IMR-90 (cell line): Measurements from ENCODE around the gene ARHGAP45. TPM values are rescaled to one million over a fixed set of nuclear protein-coding genes. Genes with fewer than 3 reads are reported as not detected.

ENCODE experiments used
- ATAC-seq: fragments of 200-7000 bp; cut with Tn5 transposase; 2 replicates; pipeline ENCODE4 v1.9.1; 2020; ENCODE audit warnings: low read depth, mild to moderate bottlenecking, moderate library complexity
- BruUV-seq: library from RNA; stranded (reverse); fragments of 400-500 nt; replicated peaks from 2 replicates; lab custom pipeline; 2021; lab: Mats Ljungman, UMichigan
- CTCF ChIA-PET: fragments of 300-600 bp; formaldehyde crosslinking; extraction: SDS; loops from one replicate; lab custom pipeline; 2021; ENCODE audit warnings: antibody characterized with exemption; lab: Yijun Ruan, JAX
- POLR2A ChIA-PET: fragments of 300-600 bp; sonication (Branson Sonifier 250); formaldehyde crosslinking; loops from one replicate; lab custom pipeline; 2022; ENCODE audit warnings: antibody characterized with exemption; ENCODE audit not compliant: unreplicated experiment; lab: Charles Lee
- DNase-seq: peaks from one replicate; pipeline ENCODE4 v3.0.0; 2013
- H2AFZ ChIP-seq: replicated peaks from 2 replicates; pipeline ENCODE3; 2013; ENCODE audit warnings: low read length, mild to moderate bottlenecking; ENCODE audit not compliant: poor library complexity
- H2AK5ac ChIP-seq: 2 replicates; pipeline ENCODE4 v1.6.1; 2013; ENCODE audit warnings: low read depth, low read length, inconsistent platforms
- H2AK9ac ChIP-seq: replicated peaks from 2 replicates; pipeline ENCODE3; 2013; ENCODE audit warnings: mild to moderate bottlenecking, low read depth, low read length, moderate library complexity; ENCODE audit not compliant: poor library complexity
- H2BK120ac ChIP-seq: 2 replicates; pipeline ENCODE4 v1.6.1; 2013; ENCODE audit warnings: low read depth, low read length, inconsistent platforms
- H2BK15ac ChIP-seq: 3 replicates; pipeline ENCODE4 v1.6.1; 2013; ENCODE audit warnings: low read depth, low read length, inconsistent platforms
- H2BK20ac ChIP-seq: 2 replicates; pipeline ENCODE4 v1.6.1; 2013; ENCODE audit warnings: low read depth, mild to moderate bottlenecking, inconsistent platforms, low read length, moderate library complexity
- H2BK5ac ChIP-seq: 2 replicates; pipeline ENCODE4 v1.6.1; 2013; ENCODE audit warnings: mild to moderate bottlenecking, low read depth, low read length, inconsistent platforms; ENCODE audit not compliant: poor library complexity, severe bottlenecking
- H3K14ac ChIP-seq: replicated peaks from 2 replicates; pipeline ENCODE4 v1.6.1; 2013; ENCODE audit warnings: low read depth, low read length, inconsistent platforms
- H3K18ac ChIP-seq: 2 replicates; pipeline ENCODE4 v1.6.1; 2013; ENCODE audit warnings: low read depth, low read length, control low read depth
- H3K23ac ChIP-seq: 2 replicates; pipeline ENCODE4 v1.6.1; 2013; ENCODE audit warnings: low read depth, low read length, inconsistent platforms
- H3K27ac ChIP-seq: 2 replicates; pipeline ENCODE4 v1.5.1; 2013; ENCODE audit warnings: mild to moderate bottlenecking, control low read depth, low read length; ENCODE audit not compliant: insufficient read depth
- H3K27me3 ChIP-seq: 2 replicates; pipeline ENCODE4 v1.6.1; 2013; ENCODE audit warnings: low read length; ENCODE audit not compliant: control insufficient read depth, insufficient read depth
- H3K36me3 ChIP-seq: 2 replicates; pipeline ENCODE4 v1.6.1; 2013; ENCODE audit warnings: low read length, mixed read lengths; ENCODE audit not compliant: control insufficient read depth, insufficient read depth
- H3K4ac ChIP-seq: 2 replicates; pipeline ENCODE4 v1.6.1; 2013; ENCODE audit warnings: low read depth, low read length, inconsistent platforms
- H3K4me1 ChIP-seq: 2 replicates; pipeline ENCODE4 v1.6.1; 2013; ENCODE audit warnings: low read length, mixed read lengths; ENCODE audit not compliant: control insufficient read depth, insufficient read depth
- H3K4me2 ChIP-seq: 2 replicates; pipeline ENCODE4 v1.6.1; 2013; ENCODE audit warnings: low read depth, mild to moderate bottlenecking, control low read depth, low read length, moderate library complexity
- H3K4me3 ChIP-seq: 2 replicates; pipeline ENCODE4 v1.5.1; 2013; ENCODE audit warnings: low read depth, mild to moderate bottlenecking, control low read depth, low read length, moderate library complexity; ENCODE audit not compliant: insufficient read depth
- H3K56ac ChIP-seq: 2 replicates; pipeline ENCODE4 v1.6.1; 2013; ENCODE audit warnings: low read length, inconsistent platforms; ENCODE audit not compliant: insufficient read depth; ENCODE audit errors: extremely low read depth
- H3K79me1 ChIP-seq, 2 experiments: 2 replicates each; pipeline ENCODE4 v1.6.1; 2013; ENCODE audit warnings: low read length in 2 of 2, inconsistent platforms in 1 of 2, low read depth in 1 of 2
- H3K9ac ChIP-seq: 2 replicates; pipeline ENCODE4 v1.6.1; 2013; ENCODE audit warnings: low read depth, low read length, control low read depth
- H3K9me1 ChIP-seq: 2 replicates; pipeline ENCODE4 v1.6.1; 2013; ENCODE audit warnings: low read length, inconsistent platforms; ENCODE audit not compliant: insufficient read depth
- H3K9me3 ChIP-seq: 2 replicates; pipeline ENCODE4 v1.6.1; 2013; ENCODE audit warnings: low read length; ENCODE audit not compliant: control insufficient read depth, insufficient read depth
- H4K20me1 ChIP-seq: 2 replicates; pipeline ENCODE4 v1.6.1; 2013; ENCODE audit warnings: low read length, inconsistent platforms; ENCODE audit not compliant: insufficient read depth
- H4K5ac ChIP-seq: 2 replicates; pipeline ENCODE4 v1.6.1; 2013; ENCODE audit warnings: mild to moderate bottlenecking, low read depth, low read length, control low read depth
- H4K8ac ChIP-seq, 2 experiments: 2 replicates each; pipeline ENCODE4 v1.6.1; 2013; ENCODE audit warnings: low read depth in 2 of 2, low read length in 2 of 2, control low read depth in 1 of 2, inconsistent platforms in 1 of 2
- H4K91ac ChIP-seq: 2 replicates; pipeline ENCODE4 v1.6.1; 2013; ENCODE audit warnings: low read depth, low read length, inconsistent platforms; ENCODE audit not compliant: insufficient read depth
- BHLHE40 ChIP-seq: fragments of 150-350 bp; IDR thresholded peaks from 2 replicates; pipeline ENCODE4 v1.6.1; 2016; ENCODE audit warnings: mild to moderate bottlenecking, low read depth, low read length
- CEBPB ChIP-seq: IDR thresholded peaks from 2 replicates; pipeline ENCODE4 v1.6.1; 2012; ENCODE audit warnings: low read depth, low read length, improper control_type of control experiment
- CHD1 ChIP-seq: IDR thresholded peaks from 2 replicates; pipeline ENCODE4 v1.6.1; 2012; ENCODE audit warnings: low read depth, low read length, improper control_type of control experiment
- FOS ChIP-seq: fragments of 150-350 bp; IDR thresholded peaks from 2 replicates; pipeline ENCODE4 v1.6.1; 2016; ENCODE audit warnings: low read depth, low read length
- MAFK ChIP-seq: IDR thresholded peaks from 2 replicates; pipeline ENCODE4 v1.6.1; 2012; ENCODE audit warnings: low read depth, low read length, improper control_type of control experiment
- MXI1 ChIP-seq: IDR thresholded peaks from 2 replicates; pipeline ENCODE4 v1.6.1; 2012; ENCODE audit warnings: low read depth, mild to moderate bottlenecking, low read length, moderate library complexity, borderline replicate concordance
- NFE2L2 ChIP-seq: fragments of 150-350 bp; IDR thresholded peaks from 2 replicates; pipeline ENCODE4 v1.6.1; 2016; ENCODE audit warnings: low read depth, mild to moderate bottlenecking, low read length
- POLR2A ChIP-seq: IDR thresholded peaks from 2 replicates; pipeline ENCODE4 v1.6.1; 2012; ENCODE audit warnings: mild to moderate bottlenecking, low read depth, low read length
- RAD21 ChIP-seq: IDR thresholded peaks from 2 replicates; pipeline ENCODE4 v1.6.1; 2012; ENCODE audit warnings: low read length, improper control_type of control experiment
- RCOR1 ChIP-seq: IDR thresholded peaks from 2 replicates; pipeline ENCODE4 v1.6.1; 2012; ENCODE audit warnings: mild to moderate bottlenecking, low read length, improper control_type of control experiment; ENCODE audit not compliant: insufficient replicate concordance
- RFX5 ChIP-seq: IDR thresholded peaks from 2 replicates; pipeline ENCODE4 v1.8.0; 2012; ENCODE audit warnings: low read depth, mild to moderate bottlenecking, low read length, moderate library complexity
- WGBS, 2 experiments: methylation state at CpG; one replicate each; pipeline versions ENCODE4 v1.1.5 to v1.1.7; 2013; ENCODE audit warnings: missing lambda C conversion rate in 2 of 2; ENCODE audit not compliant: insufficient read length in 1 of 2; ENCODE audit errors: extremely low coverage in 2 of 2; 5-methylcytosine and 5-hydroxymethylcytosine counted together
- dilution Hi-C: fragments of 300-500 bp; cut with HindIII; formaldehyde crosslinking; loops from one replicate; pipeline ENCODE4 v1.14.3; 2018; ENCODE audit warnings: low sequenced_read_pairs; ENCODE audit not compliant: unreplicated experiment
- in situ Hi-C: fragments of 300-500 bp; cut with MboI; formaldehyde crosslinking; loops from 3 replicates; pipeline ENCODE4 v1.14.3; 2019; ENCODE audit warnings: low sequenced_read_pairs, inconsistent platforms, mixed read lengths
- intact Hi-C: fragments of 100-400 bp; cut with micrococcal nuclease; formaldehyde crosslinking; loops from 2 replicates; pipeline ENCODE4 v1.10.0; 2022
- polyA plus RNA-seq, 3 experiments: library from polyadenylated mRNA; depleted of rRNA; stranded (reverse); fragments of >200 nt; gene quantifications; 2 replicates each; pipeline ENCODE4 v1.2.3, GENCODE V29; 2012; ENCODE audit warnings: low replicate concordance in 1 of 3
- total RNA-seq: library from RNA; depleted of rRNA; stranded (reverse); fragments of >200 nt; gene quantifications from 2 replicates; pipeline ENCODE4 v1.2.3, GENCODE V29; 2012
- TF ChIP-seq, protein P1 (sequence below): fragments of 150-350 bp; IDR thresholded peaks from 2 replicates; pipeline ENCODE4 v1.6.1; 2016; ENCODE audit warnings: low read depth, mild to moderate bottlenecking, low read length, moderate library complexity, borderline replicate concordance
- TF ChIP-seq, protein P2 (sequence below): fragments of 150-350 bp; IDR thresholded peaks from 2 replicates; pipeline ENCODE4 v1.6.1; 2017; ENCODE audit warnings: mild to moderate bottlenecking, antibody characterized with exemption, low read length, low read depth

ARHGAP45 gene
- total and polyA plus RNA-seq, 2 of the 4 experiments (the other 2 are of a cell fraction), result 1.3 to 1.7 TPM

DNA sequence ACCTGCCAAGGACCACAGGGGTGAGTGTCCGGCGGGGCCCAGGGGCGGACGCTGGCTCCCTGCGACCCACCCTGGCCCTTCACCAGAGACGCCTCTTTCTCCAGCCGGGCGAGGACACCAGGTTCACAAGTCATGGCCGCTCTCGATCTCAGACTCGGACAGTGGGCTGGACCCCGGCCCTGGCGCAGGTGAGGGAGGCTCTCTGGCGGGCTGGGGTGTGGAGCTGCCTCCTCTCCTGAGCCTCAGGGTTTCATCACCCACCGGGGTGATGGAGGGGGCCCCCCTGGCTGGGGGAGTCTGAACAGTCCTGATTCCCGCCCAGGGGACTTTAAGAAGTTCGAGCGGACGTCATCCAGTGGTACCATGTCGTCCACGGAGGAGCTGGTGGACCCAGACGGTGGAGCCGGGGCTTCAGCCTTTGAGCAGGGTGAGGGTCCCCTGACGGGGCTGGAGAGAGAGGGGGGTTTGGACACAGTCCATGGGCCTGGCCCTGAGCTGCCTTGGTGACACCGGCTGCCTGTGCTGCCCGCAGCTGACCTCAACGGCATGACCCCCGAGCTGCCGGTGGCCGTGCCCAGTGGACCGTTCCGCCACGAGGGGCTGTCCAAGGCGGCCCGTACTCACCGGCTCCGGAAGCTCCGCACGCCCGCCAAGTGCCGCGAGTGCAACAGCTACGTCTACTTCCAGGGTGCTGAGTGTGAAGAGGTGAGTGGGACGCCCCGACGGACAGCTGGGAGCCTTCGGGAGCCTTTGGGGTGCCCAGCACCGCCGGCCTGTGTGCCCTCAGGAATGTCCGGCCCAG, 13.6 kb downstream of the ARHGAP45 start (continued):
- no peak for TF ChIP-seq MXI1

DNA sequence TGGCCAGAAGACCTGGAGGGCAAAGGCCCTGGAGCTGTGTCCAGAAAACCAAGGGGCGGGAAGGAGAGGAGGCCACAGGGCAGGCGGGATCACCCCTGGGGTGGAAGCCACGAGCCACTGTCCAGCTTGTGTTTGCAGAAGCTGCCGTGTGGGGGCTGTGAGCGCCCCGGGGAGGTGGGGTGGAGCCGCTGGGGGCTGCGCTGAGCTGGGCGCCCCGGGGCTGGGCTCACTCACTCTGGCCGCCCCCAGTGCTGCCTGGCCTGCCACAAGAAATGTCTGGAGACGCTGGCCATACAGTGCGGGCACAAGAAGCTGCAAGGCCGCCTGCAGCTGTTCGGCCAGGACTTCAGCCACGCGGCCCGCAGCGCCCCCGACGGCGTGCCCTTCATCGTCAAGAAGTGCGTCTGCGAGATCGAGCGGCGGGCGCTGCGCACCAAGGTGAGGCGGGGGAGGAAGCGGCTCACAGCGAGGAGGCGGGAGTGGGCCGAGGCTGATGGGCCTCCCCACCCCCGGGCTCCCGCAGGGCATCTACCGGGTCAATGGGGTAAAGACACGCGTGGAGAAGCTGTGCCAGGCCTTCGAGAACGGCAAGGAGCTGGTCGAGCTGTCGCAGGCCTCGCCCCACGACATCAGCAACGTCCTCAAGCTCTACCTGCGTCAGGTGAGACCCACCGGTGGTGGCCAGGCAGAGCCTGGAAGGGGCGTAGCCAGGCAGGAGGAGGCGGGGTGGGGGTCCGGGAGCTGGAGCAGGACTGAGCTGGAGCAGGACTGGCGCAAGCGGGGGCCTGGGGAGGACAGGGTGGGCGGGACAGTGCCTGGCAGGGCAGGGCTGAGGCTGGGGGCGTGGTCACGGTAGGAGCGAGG, 14.6 kb downstream of the ARHGAP45 start:
- Histone ChIP-seq H4K20me1 (peaks cover 5% of the 10 kb centered on the region; the same call in 1 of the 2 replicates), H2AK5ac (no peak overlapping the region), H2BK5ac (no peak overlapping the region), H3K14ac (no peak overlapping the region), H3K4me2 (no peak overlapping the region), H2AK9ac (peak overlapping the region; percentile 9), H4K5ac (no peak overlapping the region), H2BK15ac (no peak overlapping the region), H3K9me1 (no peaks in the 10 kb centered on the region), H3K23ac (no peak overlapping the region), H3K18ac (no peak overlapping the region), H3K79me1 (no peaks in the 10 kb centered on the region; a peak in 1 of 4 replicates), H2AFZ (peak overlapping the region; percentile 21), H3K4me1 (no peaks in the 10 kb centered on the region), H3K27ac (no peak overlapping the region), H3K27me3 (no peaks in the 10 kb centered on the region), H3K4ac (no peak overlapping the region), H4K91ac (no peak overlapping the region), H3K36me3 (peaks cover 1% of the 10 kb centered on the region; the same call in 1 of the 2 replicates), H2BK120ac (no peak overlapping the region), H3K56ac (no peak overlapping the region), H3K9me3 (no peaks in the 10 kb centered on the region), H3K4me3 (no peak overlapping the region), H3K9ac (no peak overlapping the region), H2BK20ac (no peak overlapping the region), H4K8ac (no peak overlapping the region)
- 73% methylated on average over 45 of the region's 58 CpGs; no CpG with 5 or more reads in 1 of the 2 experiments for WGBS, 2 experiments
- TF ChIP-seq MAFK (no peak), CHD1 (no peak), CEBPB (no peak), FOS (no peak), POLR2A (no peak), MXI1 (no peak), RFX5 (no peak), BHLHE40 (no peak), NFE2L2 (no peak), RCOR1 (no peak), RAD21 (no peak)
- TF ChIP-seq, protein P1, sequence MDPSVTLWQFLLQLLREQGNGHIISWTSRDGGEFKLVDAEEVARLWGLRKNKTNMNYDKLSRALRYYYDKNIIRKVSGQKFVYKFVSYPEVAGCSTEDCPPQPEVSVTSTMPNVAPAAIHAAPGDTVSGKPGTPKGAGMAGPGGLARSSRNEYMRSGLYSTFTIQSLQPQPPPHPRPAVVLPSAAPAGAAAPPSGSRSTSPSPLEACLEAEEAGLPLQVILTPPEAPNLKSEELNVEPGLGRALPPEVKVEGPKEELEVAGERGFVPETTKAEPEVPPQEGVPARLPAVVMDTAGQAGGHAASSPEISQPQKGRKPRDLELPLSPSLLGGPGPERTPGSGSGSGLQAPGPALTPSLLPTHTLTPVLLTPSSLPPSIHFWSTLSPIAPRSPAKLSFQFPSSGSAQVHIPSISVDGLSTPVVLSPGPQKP, result no peak
- TF ChIP-seq, protein P2, sequence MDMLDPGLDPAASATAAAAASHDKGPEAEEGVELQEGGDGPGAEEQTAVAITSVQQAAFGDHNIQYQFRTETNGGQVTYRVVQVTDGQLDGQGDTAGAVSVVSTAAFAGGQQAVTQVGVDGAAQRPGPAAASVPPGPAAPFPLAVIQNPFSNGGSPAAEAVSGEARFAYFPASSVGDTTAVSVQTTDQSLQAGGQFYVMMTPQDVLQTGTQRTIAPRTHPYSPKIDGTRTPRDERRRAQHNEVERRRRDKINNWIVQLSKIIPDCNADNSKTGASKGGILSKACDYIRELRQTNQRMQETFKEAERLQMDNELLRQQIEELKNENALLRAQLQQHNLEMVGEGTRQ, result no peak
- dilution Hi-C loops (no loop called here), in situ Hi-C loops (no loop called here), intact Hi-C loops (no loop called here)
- no peak for DNase-seq
- CTCF ChIA-PET, result no interaction called here
- BruUV-seq, result no TSS peak
- POLR2A ChIA-PET, result interaction anchor here (0.6 kb wide), 1 partner anchor 78 kb away, joined by 7 read pairs; no protein-coding TSS in a partner anchor
- peak; percentile 32 for ATAC-seq
